SK-N-MC (cell line): ENCODE measurements around the gene EFCAB6.

ENCODE experiments used
- EZH2 ChIP-seq: fragments of 200-600 bp; sonication (generic); IDR thresholded peaks from one replicate; pipeline ENCODE4 v1.6.1; 2017; ENCODE audit warnings: antibody characterized with exemption
- POLR2AphosphoS5 ChIP-seq: IDR thresholded peaks from 2 replicates; pipeline ENCODE4 v1.6.1; 2012; ENCODE audit warnings: mild to moderate bottlenecking, low read depth, low read length, borderline replicate concordance

DNA sequence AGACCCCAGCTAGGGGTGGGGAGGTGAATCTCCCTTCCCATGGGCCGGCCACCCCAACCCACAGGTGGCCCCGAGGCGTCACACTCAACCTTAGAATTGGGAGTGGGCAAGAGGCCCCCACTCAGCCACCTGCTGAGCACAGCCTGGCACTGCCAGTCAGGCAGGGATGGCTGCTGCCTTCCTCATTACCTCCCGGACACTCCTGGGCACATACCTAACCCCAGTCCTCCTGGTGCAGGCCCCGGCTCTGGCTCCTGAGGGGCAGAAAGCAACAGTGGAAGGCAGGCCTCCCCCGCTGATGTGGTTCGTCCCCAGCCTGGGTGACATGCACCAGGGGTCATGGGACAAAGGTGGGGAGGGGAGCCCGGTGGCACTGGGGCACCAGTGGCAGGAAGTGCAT lies 296.7 kb downstream of the EFCAB6 start:
- TF ChIP-seq POLR2AphosphoS5 (no peak), EZH2 (no peak)
